Mucosa of descending colon (tissue), 3 donors: ENCODE measurements around the gene KDM8. TPM values are rescaled to one million over a fixed set of nuclear protein-coding genes. Genes with fewer than 3 reads are reported as not detected.

Experiments
- total RNA-seq, 3 donors: library from RNA; stranded (reverse); fragmentation: NEBNext Ultra II Directional in 2 of 3; extraction: Animal tissue kit (Norgen Biotek cat#: 25700) in 2 of 3; gene quantifications; one replicate each; pipeline versions ENCODE4 v1.2.1 to v1.2.4, GENCODE V29; 2021 to 2023
- donor health status: DM: no; HTN: no; CAD: no; lungs with moderate emphysema.
- donor health status: DM: no; HTN: no; CAD: no.
- donor health status: DM: no; HTN: yes; CAD: no.

KDM8 gene
- total RNA-seq, 3 donors from 2014 or later = 8.7 to 12.9 (median 8.9) TPM

Other genes with a start within 250 kb of the KDM8 start
- gene C16orf82, start 136.6 kb upstream of the KDM8 start, total RNA-seq = not detected
- 10 to 100 TPM; 39.3 to 50.1 (median 48.9) TPM for gene NSMCE1, start 65.2 kb downstream of the KDM8 start, total RNA-seq
- 100 to 1,000 TPM; 131 to 207 (median 164) TPM for gene IL4R, start 110.4 kb downstream of the KDM8 start, total RNA-seq
- gene IL21R, start 198.6 kb downstream of the KDM8 start, total RNA-seq = 1 to 10 TPM in 2 of 3 donors, under 1 TPM in 1; 0.47 to 1.4 (median 1.0) TPM